PC-3 (cell line): Measurements from ENCODE around the gene ADPRHL1.

Experiments
- CTCF ChIP-seq: fragments of 300-600 bp; sonication (generic); conservative IDR thresholded peaks from 2 replicates; pipeline ENCODE4 v1.5.1; 2017; ENCODE audit warnings: antibody characterized with exemption, low read depth, mild to moderate bottlenecking, low read length
- EZH2 ChIP-seq: fragments of 300-600 bp; sonication (generic); IDR thresholded peaks from one replicate; pipeline ENCODE4 v1.6.1; 2017; ENCODE audit warnings: antibody characterized with exemption, mild to moderate bottlenecking, low read length; ENCODE audit not compliant: unreplicated experiment
- EZH2phosphoT487 ChIP-seq: fragments of 300-600 bp; sonication (generic); IDR thresholded peaks from 2 replicates; pipeline ENCODE4 v1.6.1; 2018; ENCODE audit warnings: mild to moderate bottlenecking, antibody characterized with exemption, low read length, borderline replicate concordance

GRCh38 chr13:113358653-113359190 lies 94.6 kb downstream of the ADPRHL1 start:
- TF ChIP-seq CTCF, result no peak
- no peak for TF ChIP-seq EZH2
- no peak for TF ChIP-seq EZH2phosphoT487
